ENCODE results near the gene TUBB6. TPM values are rescaled to one million over a fixed set of nuclear protein-coding genes. Genes with fewer than 3 reads are reported as not detected.

TUBB6 gene
- polyA plus RNA-seq, 1 donor from 2014 or later, result 3.8 TPM

DNA sequence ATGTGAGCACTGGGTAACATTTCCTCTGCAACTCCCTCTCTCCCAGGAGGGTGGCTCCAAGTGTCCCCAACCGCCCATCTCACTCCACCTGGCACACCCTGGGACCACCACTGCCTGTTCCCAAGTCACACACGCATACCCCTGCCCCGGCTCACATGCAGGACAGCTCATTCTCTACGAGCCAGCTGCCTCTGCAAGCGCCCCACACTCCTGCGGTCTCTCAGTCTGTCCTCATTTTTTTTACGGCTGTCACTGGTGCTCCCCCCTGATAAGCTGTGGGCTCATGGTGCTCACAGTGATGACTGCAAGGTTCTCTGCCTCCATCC lies 38.2 kb downstream of the TUBB6 start:
- Histone ChIP-seq H3K4me3 (ENCODE audit: low read length) (no peak overlapping the region), H3K79me2 (replicated peaks; ENCODE audit: insufficient read depth, low read length) (no peaks in the 10 kb centered on the region), H3K27ac (ENCODE audit: low read length) (no peak overlapping the region), H2AFZ (ENCODE audit: low read depth, low read length) (no peak overlapping the region), H3K9me3 (ENCODE audit: low read length) (no peaks in the 10 kb centered on the region), H4K20me1 (ENCODE audit: insufficient read depth) (no peaks in the 10 kb centered on the region), H3K36me3 (ENCODE audit: insufficient read depth, low read length) (no peaks in the 10 kb centered on the region), H3K4me2 (ENCODE audit: low read length) (no peak overlapping the region), H3K9me2 (ENCODE audit: insufficient read depth, low read length) (no peaks in the 10 kb centered on the region), H3K27me3 (ENCODE audit: insufficient read depth, low read depth, low read length) (no peaks in the 10 kb centered on the region), H3K9ac (ENCODE audit: low read length) (no peak overlapping the region), H3F3A (ENCODE audit: insufficient read depth, low read length, poor library complexity, severe bottlenecking) (no peaks in the 10 kb centered on the region)
- no peak for TF ChIP-seq RAD21 (conservative IDR thresholded peaks at IDR 0.05)
- TF ChIP-seq MXI1 (conservative IDR thresholded peaks at IDR 0.05; ENCODE audit: poor library complexity, severe bottlenecking), result no peak
- TF ChIP-seq, protein P1, sequence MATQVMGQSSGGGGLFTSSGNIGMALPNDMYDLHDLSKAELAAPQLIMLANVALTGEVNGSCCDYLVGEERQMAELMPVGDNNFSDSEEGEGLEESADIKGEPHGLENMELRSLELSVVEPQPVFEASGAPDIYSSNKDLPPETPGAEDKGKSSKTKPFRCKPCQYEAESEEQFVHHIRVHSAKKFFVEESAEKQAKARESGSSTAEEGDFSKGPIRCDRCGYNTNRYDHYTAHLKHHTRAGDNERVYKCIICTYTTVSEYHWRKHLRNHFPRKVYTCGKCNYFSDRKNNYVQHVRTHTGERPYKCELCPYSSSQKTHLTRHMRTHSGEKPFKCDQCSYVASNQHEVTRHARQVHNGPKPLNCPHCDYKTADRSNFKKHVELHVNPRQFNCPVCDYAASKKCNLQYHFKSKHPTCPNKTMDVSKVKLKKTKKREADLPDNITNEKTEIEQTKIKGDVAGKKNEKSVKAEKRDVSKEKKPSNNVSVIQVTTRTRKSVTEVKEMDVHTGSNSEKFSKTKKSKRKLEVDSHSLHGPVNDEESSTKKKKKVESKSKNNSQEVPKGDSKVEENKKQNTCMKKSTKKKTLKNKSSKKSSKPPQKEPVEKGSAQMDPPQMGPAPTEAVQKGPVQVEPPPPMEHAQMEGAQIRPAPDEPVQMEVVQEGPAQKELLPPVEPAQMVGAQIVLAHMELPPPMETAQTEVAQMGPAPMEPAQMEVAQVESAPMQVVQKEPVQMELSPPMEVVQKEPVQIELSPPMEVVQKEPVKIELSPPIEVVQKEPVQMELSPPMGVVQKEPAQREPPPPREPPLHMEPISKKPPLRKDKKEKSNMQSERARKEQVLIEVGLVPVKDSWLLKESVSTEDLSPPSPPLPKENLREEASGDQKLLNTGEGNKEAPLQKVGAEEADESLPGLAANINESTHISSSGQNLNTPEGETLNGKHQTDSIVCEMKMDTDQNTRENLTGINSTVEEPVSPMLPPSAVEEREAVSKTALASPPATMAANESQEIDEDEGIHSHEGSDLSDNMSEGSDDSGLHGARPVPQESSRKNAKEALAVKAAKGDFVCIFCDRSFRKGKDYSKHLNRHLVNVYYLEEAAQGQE (IDR thresholded peaks at IDR 0.05; ENCODE audit: borderline replicate concordance), result no peak
- TF ChIP-seq SMC3 (conservative IDR thresholded peaks at IDR 0.05; ENCODE audit: poor library complexity), result no peak
- no peak for TF ChIP-seq EP300 (conservative IDR thresholded peaks at IDR 0.05; ENCODE audit: poor library complexity, severe bottlenecking)
- TF ChIP-seq POLR2AphosphoS5 (IDR thresholded peaks at IDR 0.05), result no peak
- no peak for TF ChIP-seq CTCF (IDR thresholded peaks at IDR 0.05; ENCODE audit: poor library complexity, severe bottlenecking)
- TF ChIP-seq TAF1 (IDR thresholded peaks at IDR 0.05; ENCODE audit: low read depth), result no peak
- no peak for TF ChIP-seq EZH2 (IDR thresholded peaks at IDR 0.05; ENCODE audit: borderline replicate concordance, insufficient read depth, low read length, poor library complexity, severe bottlenecking)

- Histone ChIP-seq H3K36me3 (ENCODE audit: insufficient read depth, low read length) (no peaks in the 10 kb centered on the region), H3F3A (ENCODE audit: insufficient read depth, low read length, poor library complexity, severe bottlenecking) (no peaks in the 10 kb centered on the region), H3K4me3 (ENCODE audit: low read length) (no peak overlapping the region), H3K4me2 (ENCODE audit: low read length) (no peak overlapping the region), H3K9ac (ENCODE audit: low read length) (no peak overlapping the region), H3K27ac (ENCODE audit: low read length) (no peak overlapping the region), H4K20me1 (ENCODE audit: insufficient read depth) (no peaks in the 10 kb centered on the region), H3K9me2 (ENCODE audit: insufficient read depth, low read length) (no peaks in the 10 kb centered on the region), H3K27me3 (ENCODE audit: insufficient read depth, low read depth, low read length) (no peaks in the 10 kb centered on the region), H3K79me2 (replicated peaks; ENCODE audit: insufficient read depth, low read length) (no peaks in the 10 kb centered on the region), H3K9me3 (ENCODE audit: low read length) (no peaks in the 10 kb centered on the region), H2AFZ (ENCODE audit: low read depth, low read length) (no peak overlapping the region)
- TF ChIP-seq EP300 (conservative IDR thresholded peaks at IDR 0.05; ENCODE audit: poor library complexity, severe bottlenecking) (no peak), CTCF (IDR thresholded peaks at IDR 0.05; ENCODE audit: poor library complexity, severe bottlenecking) (no peak), RAD21 (conservative IDR thresholded peaks at IDR 0.05) (no peak), POLR2AphosphoS5 (IDR thresholded peaks at IDR 0.05) (no peak), EZH2 (IDR thresholded peaks at IDR 0.05; ENCODE audit: borderline replicate concordance, insufficient read depth, low read length, poor library complexity, severe bottlenecking) (no peak), SMC3 (conservative IDR thresholded peaks at IDR 0.05; ENCODE audit: poor library complexity) (no peak), MXI1 (conservative IDR thresholded peaks at IDR 0.05; ENCODE audit: poor library complexity, severe bottlenecking) (no peak), TAF1 (IDR thresholded peaks at IDR 0.05; ENCODE audit: low read depth) (no peak)
- TF ChIP-seq, protein P1 (IDR thresholded peaks at IDR 0.05; ENCODE audit: borderline replicate concordance), result no peak
Observed at GRCh38 chr18:12347895-12348294, 39.9 kb downstream of the TUBB6 start.

Data from neural cell (in vitro differentiated cells).